ENCODE measurements around the gene STARD3. TPM values are rescaled to one million over a fixed set of nuclear protein-coding genes. Genes with fewer than 3 reads are reported as not detected.

The STARD3 gene
- total RNA-seq, 1 experiment from 2014 or later: 55.5 TPM

GRCh38 chr17:39700148-39700987, 63.4 kb downstream of the STARD3 start:
- Histone ChIP-seq H3K9me3 (no peaks in the 10 kb centered on the region), H3K27me3 (replicated peaks; ENCODE audit: control insufficient read depth, insufficient read depth, low read length) (no peaks in the 10 kb centered on the region), H3K4me3 (ENCODE audit: low read depth, low read length) (peak overlapping the region; percentile 84), H3K36me3 (ENCODE audit: control insufficient read depth, insufficient read depth, low read length) (no peaks in the 10 kb centered on the region), H3K4me1 (peaks cover 62% of the 10 kb centered on the region)
- no peak for TF ChIP-seq CTCF (IDR thresholded peaks at IDR 0.05; ENCODE audit: insufficient read depth in 1 of 2, low read depth in 1 of 2, low read length in 1 of 2, severe bottlenecking in 1 of 2, unreplicated experiment in 1 of 2)
- Mint-ChIP-seq H3K36me3 (ENCODE audit: insufficient read depth, unreplicated experiment) (peaks cover 11% of the 10 kb centered on the region), H3K4me3 (ENCODE audit: unreplicated experiment) (peak overlapping the region; percentile 99), H3K9me3 (ENCODE audit: unreplicated experiment) (no peaks in the 10 kb centered on the region), H3K27me3 (ENCODE audit: insufficient read depth, unreplicated experiment) (no peaks in the 10 kb centered on the region), H3K4me1 (ENCODE audit: low read depth, unreplicated experiment) (peaks cover 38% of the 10 kb centered on the region), H3K27ac (ENCODE audit: unreplicated experiment) (peak overlapping the region; percentile 98)
- ChIA-PET POLR2A (interaction anchor here (0.5 to 2.7 kb wide), 11 partner anchors 9 to 455 kb away, joined by 3 to 32 read pairs (median 4); partner anchors contain the start of genes MIEN1 and PGAP3), CTCF (interaction anchor here (0.5 to 2.5 kb wide), 13 partner anchors 12 to 280 kb away, joined by 3 to 20 read pairs (median 7); partner anchors contain the start of genes MIEN1, PGAP3 and PNMT)
- no TSS peak for BruUV-seq (replicated peaks)
- peak; percentile 50 to 59 for DNase-seq
- intact Hi-C loops (cut with micrococcal nuclease; ENCODE audit: unreplicated experiment): no loop called here

GRCh38 chr17:39701012-39701783, 64.3 kb downstream of the STARD3 start:
- no peaks in the 10 kb centered on the region for H3K27me3 Mint-ChIP-seq (ENCODE audit: insufficient read depth, unreplicated experiment)
- no peaks in the 10 kb centered on the region for H3K27me3 ChIP-seq (replicated peaks; ENCODE audit: control insufficient read depth, insufficient read depth, low read length)
- peak overlapping the region; percentile 84 for H3K4me3 ChIP-seq (ENCODE audit: low read depth, low read length)
- intact Hi-C loops (cut with micrococcal nuclease; ENCODE audit: unreplicated experiment): no loop called here
- no peaks in the 10 kb centered on the region; the same call in 1 of the 2 replicates for H3K36me3 ChIP-seq (ENCODE audit: control insufficient read depth, insufficient read depth, low read length)
- TSS peak; percentile 47 for BruUV-seq (replicated peaks)
- H3K36me3 Mint-ChIP-seq (ENCODE audit: insufficient read depth, unreplicated experiment): peaks cover 6% of the 10 kb centered on the region
- H3K9me3 ChIP-seq: no peaks in the 10 kb centered on the region
- no peak for TF ChIP-seq CTCF (IDR thresholded peaks at IDR 0.05; ENCODE audit: insufficient read depth in 1 of 2, low read depth in 1 of 2, low read length in 1 of 2, severe bottlenecking in 1 of 2, unreplicated experiment in 1 of 2)
- H3K27ac Mint-ChIP-seq (ENCODE audit: unreplicated experiment): peak overlapping the region; percentile 98
- no peaks in the 10 kb centered on the region for H3K9me3 Mint-ChIP-seq (ENCODE audit: unreplicated experiment)
- H3K4me3 Mint-ChIP-seq (ENCODE audit: unreplicated experiment): peak overlapping the region; percentile 99
- H3K4me1 ChIP-seq: peaks cover 58% of the 10 kb centered on the region
- peak; percentile 43 to 65 for DNase-seq
- H3K4me1 Mint-ChIP-seq (ENCODE audit: low read depth, unreplicated experiment): peaks cover 30% of the 10 kb centered on the region
- CTCF ChIA-PET: interaction anchor here (0.7 to 2.5 kb wide), 6 partner anchors 13 to 80 kb away, joined by 3 to 20 read pairs (median 13); partner anchors contain the start of genes MIEN1 and PGAP3
- POLR2A ChIA-PET: interaction anchor here (0.5 to 2.7 kb wide), 5 partner anchors 10 to 1444 kb away, joined by 3 to 22 read pairs (median 4); partner anchors contain the start of gene MIEN1

Measured in Caco-2 (cell line).